ENCODE measurements around the gene ADORA2A. TPM values are rescaled to one million over a fixed set of nuclear protein-coding genes. Genes with fewer than 3 reads are reported as not detected.

ADORA2A gene
- total and polyA plus RNA-seq, 9 donors: 0.57 to 5.0 (median 2.7) TPM

DNA sequence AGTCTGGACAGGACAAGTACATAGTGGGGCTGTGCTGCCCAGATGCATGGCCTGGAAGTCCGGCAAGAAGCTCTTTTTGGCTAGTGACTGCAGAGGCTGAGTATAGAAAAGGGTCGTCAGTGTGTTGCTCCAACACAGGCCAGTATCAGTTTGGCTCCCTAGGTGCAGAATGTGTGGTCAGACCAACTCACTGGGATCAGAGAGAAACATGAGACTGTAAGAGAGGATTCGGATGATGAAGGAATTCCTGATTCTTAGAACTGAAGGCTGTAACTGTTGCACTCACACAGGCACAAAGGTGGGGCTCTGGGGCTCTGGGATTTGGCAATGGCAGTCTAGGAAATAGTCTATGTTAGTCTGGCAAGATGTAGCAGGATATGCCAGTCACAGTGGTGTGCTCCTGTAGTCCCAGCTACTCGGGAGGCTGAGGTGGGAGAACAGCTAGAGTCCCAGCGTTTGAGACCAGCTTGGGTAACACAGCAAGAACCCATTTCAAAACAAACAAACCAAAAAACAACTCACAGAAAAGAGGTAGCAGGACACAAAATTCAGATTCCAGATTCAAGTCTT is 56.7 kb downstream of the ADORA2A start:
- TF ChIP-seq EP300 (IDR thresholded peaks at IDR 0.05): no peak
- TF ChIP-seq POLR2A (IDR thresholded peaks at IDR 0.05): no peak
- TF ChIP-seq, protein P1, sequence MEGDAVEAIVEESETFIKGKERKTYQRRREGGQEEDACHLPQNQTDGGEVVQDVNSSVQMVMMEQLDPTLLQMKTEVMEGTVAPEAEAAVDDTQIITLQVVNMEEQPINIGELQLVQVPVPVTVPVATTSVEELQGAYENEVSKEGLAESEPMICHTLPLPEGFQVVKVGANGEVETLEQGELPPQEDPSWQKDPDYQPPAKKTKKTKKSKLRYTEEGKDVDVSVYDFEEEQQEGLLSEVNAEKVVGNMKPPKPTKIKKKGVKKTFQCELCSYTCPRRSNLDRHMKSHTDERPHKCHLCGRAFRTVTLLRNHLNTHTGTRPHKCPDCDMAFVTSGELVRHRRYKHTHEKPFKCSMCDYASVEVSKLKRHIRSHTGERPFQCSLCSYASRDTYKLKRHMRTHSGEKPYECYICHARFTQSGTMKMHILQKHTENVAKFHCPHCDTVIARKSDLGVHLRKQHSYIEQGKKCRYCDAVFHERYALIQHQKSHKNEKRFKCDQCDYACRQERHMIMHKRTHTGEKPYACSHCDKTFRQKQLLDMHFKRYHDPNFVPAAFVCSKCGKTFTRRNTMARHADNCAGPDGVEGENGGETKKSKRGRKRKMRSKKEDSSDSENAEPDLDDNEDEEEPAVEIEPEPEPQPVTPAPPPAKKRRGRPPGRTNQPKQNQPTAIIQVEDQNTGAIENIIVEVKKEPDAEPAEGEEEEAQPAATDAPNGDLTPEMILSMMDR (IDR thresholded peaks at IDR 0.05): no peak
- intact Hi-C loops (cut with DNase I): no loop called here
- H3K27ac ChIP-seq: no peak overlapping the region
- no peaks in the 10 kb centered on the region for H3K9me3 ChIP-seq
- no peaks in the 10 kb centered on the region for H3K27me3 ChIP-seq
- H3K36me3 ChIP-seq: no peaks in the 10 kb centered on the region
- H3K4me3 ChIP-seq: no peak overlapping the region
- no peaks in the 10 kb centered on the region for H3K4me1 ChIP-seq (ENCODE audit: insufficient read depth)
- WGBS, 3 donors: 65 to 73% (median 67%) methylated on average over 5 of the region's 5 CpGs
- DNase-seq: no peak

DNA sequence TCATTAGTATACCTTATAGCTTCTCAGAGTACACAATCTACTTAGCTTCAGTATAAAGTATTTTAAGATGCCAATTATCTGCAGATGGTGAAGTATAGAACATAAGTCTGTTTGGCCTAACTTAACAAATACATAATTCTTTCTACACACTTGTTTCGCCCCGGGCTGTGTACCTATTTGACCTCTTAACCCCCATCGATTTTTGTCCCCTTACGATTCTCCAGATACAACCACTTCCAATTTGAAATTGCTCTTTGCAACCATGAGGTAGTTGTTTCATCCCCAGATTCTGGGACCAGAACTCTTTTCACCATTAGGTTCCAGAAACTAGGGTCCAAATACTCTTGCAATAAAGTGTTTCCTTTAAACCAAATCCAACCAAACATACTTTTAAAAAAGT is 57.8 kb downstream of the ADORA2A start:
- 86 to 91% (median 89%) methylated on average over 4 of the region's 4 CpGs for WGBS, 3 donors
- Histone ChIP-seq H3K27me3 (no peaks in the 10 kb centered on the region), H3K36me3 (no peaks in the 10 kb centered on the region), H3K27ac (no peak overlapping the region), H3K9me3 (no peaks in the 10 kb centered on the region), H3K4me3 (no peak overlapping the region), H3K4me1 (ENCODE audit: insufficient read depth) (no peaks in the 10 kb centered on the region)
- TF ChIP-seq EP300 (IDR thresholded peaks at IDR 0.05) (no peak), POLR2A (IDR thresholded peaks at IDR 0.05) (no peak)
- TF ChIP-seq, protein P1 (IDR thresholded peaks at IDR 0.05): no peak
- intact Hi-C loops (cut with DNase I): no loop called here
- DNase-seq: no peak

DNA sequence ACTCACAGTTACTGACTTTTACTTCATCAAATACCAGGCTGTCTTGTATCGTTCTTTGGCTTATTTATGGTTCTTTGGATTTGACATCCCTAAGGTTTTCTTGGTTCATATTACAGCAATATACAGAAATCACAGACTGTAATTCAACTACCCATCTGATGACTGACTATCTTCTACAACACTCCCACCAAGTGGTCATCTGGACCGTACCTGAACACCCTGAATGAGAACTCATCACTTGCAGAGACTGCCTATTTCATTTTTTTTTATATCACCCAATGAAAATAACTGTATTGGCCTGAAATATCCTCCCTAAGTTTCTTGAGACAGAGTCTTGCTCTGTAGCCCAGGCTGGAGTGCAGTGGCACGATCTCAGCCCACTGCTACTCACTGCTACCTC is 58.2 kb downstream of the ADORA2A start:
- intact Hi-C loops (cut with DNase I): no loop called here
- H3K9me3 ChIP-seq: no peaks in the 10 kb centered on the region
- no peaks in the 10 kb centered on the region for H3K36me3 ChIP-seq
- H3K4me3 ChIP-seq: no peak overlapping the region
- no peak for TF ChIP-seq POLR2A (IDR thresholded peaks at IDR 0.05)
- TF ChIP-seq EP300 (IDR thresholded peaks at IDR 0.05): no peak
- TF ChIP-seq, protein P1 (IDR thresholded peaks at IDR 0.05): peak in 1 of 3 donors; percentile 20
- H3K27me3 ChIP-seq: no peaks in the 10 kb centered on the region
- 43 to 49% (median 46%) methylated on average over 3 of the region's 3 CpGs for WGBS, 3 donors
- no peak for DNase-seq
- H3K4me1 ChIP-seq (ENCODE audit: insufficient read depth): no peaks in the 10 kb centered on the region
- H3K27ac ChIP-seq: no peak overlapping the region

DNA sequence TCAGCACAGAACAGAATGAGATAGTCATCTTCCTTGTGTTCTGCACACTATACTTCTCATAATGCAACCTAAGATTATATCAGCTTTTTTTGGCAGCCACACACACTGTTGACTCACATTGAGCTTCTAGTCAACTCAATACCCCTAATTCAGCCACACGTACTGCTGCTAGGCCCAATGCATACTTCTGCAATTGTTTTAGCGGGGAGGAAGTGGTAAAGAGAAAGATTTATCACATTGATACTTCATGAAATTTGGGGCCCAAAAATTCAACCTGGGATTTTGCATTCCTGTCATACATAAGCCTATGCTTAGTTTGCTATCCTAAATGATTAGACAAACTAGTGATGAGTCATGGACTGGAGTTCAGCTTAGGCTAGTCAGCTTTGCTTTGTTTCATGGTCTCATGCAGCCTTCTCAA is 59.1 kb downstream of the ADORA2A start:
- H3K4me3 ChIP-seq: no peak overlapping the region
- H3K36me3 ChIP-seq: no peaks in the 10 kb centered on the region
- WGBS, 3 donors: 84 to 96% (median 94%) methylated on average over 2 of the region's 2 CpGs
- DNase-seq: no peak
- H3K27me3 ChIP-seq: no peaks in the 10 kb centered on the region
- intact Hi-C loops (cut with DNase I): no loop called here
- TF ChIP-seq POLR2A (IDR thresholded peaks at IDR 0.05): no peak
- TF ChIP-seq EP300 (IDR thresholded peaks at IDR 0.05): no peak
- TF ChIP-seq, protein P1 (IDR thresholded peaks at IDR 0.05): no peak
- no peaks in the 10 kb centered on the region for H3K9me3 ChIP-seq
- no peaks in the 10 kb centered on the region for H3K4me1 ChIP-seq (ENCODE audit: insufficient read depth)
- no peak overlapping the region for H3K27ac ChIP-seq

Measured in ovary (tissue), 9 donors.